IPS-18c (cell line): Measurements from ENCODE around the gene COX14.

Experiments
- H3K4me3 ChIP-seq: 2 replicates; pipeline ENCODE4 v1.7.0; 2013; ENCODE audit warnings: low read depth, mild to moderate bottlenecking, low read length, moderate library complexity; ENCODE audit not compliant: insufficient read depth
- H3K9me3 ChIP-seq: one replicate; pipeline ENCODE4 v1.6.1; 2013; ENCODE audit warnings: mild to moderate bottlenecking, low read length, moderate library complexity; ENCODE audit not compliant: control insufficient read depth, insufficient read depth

COX14 gene

GRCh38 chr12:50103351-50103750 lies 8.7 kb upstream of the COX14 start:
- Histone ChIP-seq H3K4me3 (no peak overlapping the region), H3K9me3 (no peaks in the 10 kb centered on the region)

GRCh38 chr12:50103767-50104321 lies 8.2 kb upstream of the COX14 start, which contains the start of gene GPD1:
Gene GPD1, plus strand, starts transcription at chr12:50104008. Its CDS starts 43 bp downstream, at chr12:50104051.
- Histone ChIP-seq H3K4me3 (no peak within 1 kb of the TSS), H3K9me3 (no peaks in the 10 kb centered on the region)

- Histone ChIP-seq H3K4me3 (no peak overlapping the region), H3K9me3 (no peaks in the 10 kb centered on the region)
Observed at GRCh38 chr12:50104417-50105366, 7.3 kb upstream of the COX14 start.

GRCh38 chr12:50105913-50106450 lies 6.1 kb upstream of the COX14 start:
- no peak overlapping the region for H3K4me3 ChIP-seq
- H3K9me3 ChIP-seq, result no peaks in the 10 kb centered on the region

- H3K9me3 ChIP-seq, result no peaks in the 10 kb centered on the region
- no peak overlapping the region for H3K4me3 ChIP-seq
Observed at GRCh38 chr12:50106907-50107306, 5.1 kb upstream of the COX14 start.

- H3K4me3 ChIP-seq, result no peak overlapping the region
- H3K9me3 ChIP-seq, result no peaks in the 10 kb centered on the region
Observed at GRCh38 chr12:50107416-50108268, 4.4 kb upstream of the COX14 start.

GRCh38 chr12:50109319-50109718 lies 2.7 kb upstream of the COX14 start:
- H3K9me3 ChIP-seq, result no peaks in the 10 kb centered on the region
- H3K4me3 ChIP-seq, result no peak overlapping the region

- Histone ChIP-seq H3K9me3 (no peaks in the 10 kb centered on the region), H3K4me3 (no peak overlapping the region)
Observed at GRCh38 chr12:50110127-50110761, 1.8 kb upstream of the COX14 start.

GRCh38 chr12:50110762-50111351 lies 1.2 kb upstream of the COX14 start:
- H3K9me3 ChIP-seq, result no peaks in the 10 kb centered on the region
- H3K4me3 ChIP-seq, result peak overlapping the region; percentile 11

- no peaks in the 10 kb centered on the region for H3K9me3 ChIP-seq
- H3K4me3 ChIP-seq, result peak overlapping the region; percentile 40
Observed at GRCh38 chr12:50111395-50111692, 692 bp upstream of the COX14 start.

- H3K9me3 ChIP-seq, result no peaks in the 10 kb centered on the region
- peak overlapping the region; percentile 84 for H3K4me3 ChIP-seq
Observed at GRCh38 chr12:50112456-50113218, 601 bp downstream of the COX14 start.

GRCh38 chr12:50117057-50117622 lies 5.1 kb downstream of the COX14 start:
- Histone ChIP-seq H3K9me3 (no peaks in the 10 kb centered on the region), H3K4me3 (no peak overlapping the region)

- H3K4me3 ChIP-seq, result no peak overlapping the region
Observed at GRCh38 chr12:50119387-50119786, 7.4 kb downstream of the COX14 start.

GRCh38 chr12:50120521-50120920 lies 8.5 kb downstream of the COX14 start:
- no peaks in the 10 kb centered on the region for H3K9me3 ChIP-seq

More at GRCh38 chr12:50119387-50119786, 7.4 kb downstream of the COX14 start:
- no peaks in the 10 kb centered on the region for H3K9me3 ChIP-seq

GRCh38 chr12:50120953-50121352 lies 8.9 kb downstream of the COX14 start:
- Histone ChIP-seq H3K4me3 (no peak overlapping the region), H3K9me3 (no peaks in the 10 kb centered on the region)

More at GRCh38 chr12:50120521-50120920, 8.5 kb downstream of the COX14 start:
- H3K4me3 ChIP-seq, result no peak overlapping the region

- H3K9me3 ChIP-seq, result no peaks in the 10 kb centered on the region
- H3K4me3 ChIP-seq, result no peak overlapping the region
Observed at GRCh38 chr12:50121641-50122040, 9.6 kb downstream of the COX14 start.
